MCF 10A (cell line): ENCODE data around the gene ITGA3. TPM values are rescaled to one million over a fixed set of nuclear protein-coding genes. Genes with fewer than 3 reads are reported as not detected.

Experiments used
- BruUV-seq: library from RNA; stranded (reverse); fragments of 400-500 nt; replicated peaks from 2 replicates; lab custom pipeline; 2021; lab: Mats Ljungman, UMichigan
- CTCF ChIA-PET: fragments of 300-600 bp; sonication (Branson Sonifier 250); formaldehyde crosslinking; extraction: SDS; loops from one replicate; lab custom pipeline; 2021; ENCODE audit warnings: antibody characterized with exemption, inconsistent platforms; lab: Yijun Ruan, JAX
- POLR2A ChIA-PET: fragments of 300-600, 350-650 bp; sonication (Branson Sonifier 250); formaldehyde crosslinking; extraction: SDS; loops from one replicate; lab custom pipeline; 2020; ENCODE audit warnings: antibody characterized with exemption, inconsistent platforms; lab: Yijun Ruan, JAX
- DNase-seq: peaks from one replicate; pipeline ENCODE4 v3.0.0-alpha.2; 2018; ENCODE audit not compliant: unreplicated experiment
- H3K27ac Mint-ChIP-seq: one replicate; pipeline ENCODE4 v1.8.0; 2022; ENCODE audit warnings: mild to moderate bottlenecking, low read depth, mixed read lengths; ENCODE audit not compliant: unreplicated experiment
- H3K27me3 Mint-ChIP-seq: one replicate; pipeline ENCODE4 v1.8.0; 2022; ENCODE audit warnings: mixed read lengths; ENCODE audit not compliant: insufficient read depth, unreplicated experiment
- H3K36me3 Mint-ChIP-seq: one replicate; pipeline ENCODE4 v1.8.0; 2022; ENCODE audit warnings: mild to moderate bottlenecking, moderate library complexity, mixed read lengths; ENCODE audit not compliant: insufficient read depth, unreplicated experiment
- H3K4me1 Mint-ChIP-seq: one replicate; pipeline ENCODE4 v1.8.0; 2022; ENCODE audit warnings: mixed read lengths; ENCODE audit not compliant: insufficient read depth, unreplicated experiment
- H3K4me3 Mint-ChIP-seq: one replicate; pipeline ENCODE4 v1.8.0; 2022; ENCODE audit warnings: mild to moderate bottlenecking, moderate library complexity, mixed read lengths; ENCODE audit not compliant: unreplicated experiment
- H3K9me3 Mint-ChIP-seq: one replicate; pipeline ENCODE4 v1.8.0; 2022; ENCODE audit warnings: mixed read lengths; ENCODE audit not compliant: unreplicated experiment
- CTCF ChIP-seq: fragments of 200-600 bp; IDR thresholded peaks from one replicate; pipeline ENCODE4 v1.8.0; 2022; ENCODE audit warnings: antibody characterized with exemption, mild to moderate bottlenecking; ENCODE audit not compliant: unreplicated experiment
- intact Hi-C: fragments of 100-400 bp; cut with micrococcal nuclease; formaldehyde crosslinking; loops from 2 replicates; pipeline ENCODE4 v1.14.1; 2022
- total RNA-seq: library from RNA; stranded (reverse); gene quantifications from 2 replicates; pipeline ENCODE4 v1.2.3, GENCODE V29; 2022

The ITGA3 gene
- total RNA-seq, 1 experiment from 2014 or later, result 588 TPM

- DNase-seq, result no peak
- TF ChIP-seq CTCF, result no peak
- intact Hi-C loops, result no loop called here
- Mint-ChIP-seq H3K27ac (no peak overlapping the region), H3K4me3 (no peak overlapping the region), H3K9me3 (no peaks in the 10 kb centered on the region), H3K4me1 (peaks cover 23% of the 10 kb centered on the region), H3K27me3 (no peaks in the 10 kb centered on the region), H3K36me3 (peaks cover 11% of the 10 kb centered on the region)
- ChIA-PET CTCF (interaction anchor here (0.6 to 6.3 kb wide), 5 partner anchors 11 to 111 kb away, joined by 3 to 44 read pairs (median 4); partner anchors contain the start of gene PDK2), POLR2A (interaction anchor here (3.4 kb wide), 1 partner anchor 39 kb away, joined by 14 read pairs; the partner anchor contains the start of gene PPP1R9B)
- BruUV-seq, result no TSS peak
These were observed 53.9 kb downstream of the ITGA3 start for GRCh38 chr17:50109785-50110184.

DNA sequence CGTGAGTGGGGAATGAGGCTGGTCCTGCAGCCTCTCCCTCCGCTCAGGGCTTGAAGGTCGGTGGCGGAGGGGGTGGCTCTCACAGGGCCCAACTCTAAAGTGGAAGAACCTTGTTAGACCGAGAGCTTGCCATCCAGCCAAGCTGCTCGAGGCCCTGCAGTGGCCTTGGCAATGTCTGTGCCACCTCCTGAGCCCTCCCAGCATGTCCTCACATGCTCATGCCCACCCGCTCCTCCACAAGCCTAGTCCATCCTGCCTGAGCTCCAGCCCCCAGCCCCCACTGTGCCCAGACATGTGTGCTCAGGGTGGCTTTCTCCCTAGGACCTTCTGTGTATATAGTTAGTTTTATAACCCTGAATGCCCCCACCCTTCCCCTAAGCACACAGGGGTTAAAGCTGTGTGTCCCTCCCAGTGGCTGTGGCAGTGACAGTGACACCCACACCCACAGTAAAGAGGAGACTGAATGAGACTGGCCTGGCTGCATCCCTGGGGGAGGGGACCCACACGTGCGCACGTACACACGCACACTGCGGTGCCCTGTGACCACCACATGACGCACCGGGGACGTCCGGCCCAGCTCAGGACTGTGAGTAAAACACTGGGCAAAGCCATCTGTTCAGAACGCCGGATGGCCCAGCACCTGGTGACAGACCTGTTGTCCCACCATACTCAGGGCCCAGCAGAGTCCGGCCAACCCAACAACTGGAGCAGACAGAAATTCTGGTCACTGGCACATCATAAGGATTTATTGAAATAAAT is 54.9 kb downstream of the ITGA3 start:
- DNase-seq, result no peak
- no peak overlapping the region for H3K4me3 Mint-ChIP-seq
- intact Hi-C loops, result no loop called here
- CTCF ChIA-PET, result interaction anchor here (0.5 to 6.3 kb wide), 2 partner anchors 18 to 90 kb away, joined by 3 to 44 read pairs; partner anchors contain the start of gene PDK2
- no peaks in the 10 kb centered on the region for H3K27me3 Mint-ChIP-seq
- POLR2A ChIA-PET, result interaction anchor here (0.7 kb wide), 1 partner anchor 9 kb away, joined by 3 read pairs; no protein-coding TSS in a partner anchor
- H3K27ac Mint-ChIP-seq, result no peak overlapping the region
- no peaks in the 10 kb centered on the region for H3K9me3 Mint-ChIP-seq
- no TSS peak for BruUV-seq
- TF ChIP-seq CTCF, result no peak
- peaks cover 23% of the 10 kb centered on the region for H3K4me1 Mint-ChIP-seq
- peaks cover 10% of the 10 kb centered on the region for H3K36me3 Mint-ChIP-seq

GRCh38 chr17:50111673-50112655 is 56.1 kb downstream of the ITGA3 start:
- intact Hi-C loops, result no loop called here
- DNase-seq, result no peak
- CTCF ChIA-PET, result interaction anchor here (0.6 to 1.4 kb wide), 2 partner anchors 17 to 59 kb away, joined by 4 to 7 read pairs; partner anchors contain the start of gene PDK2
- POLR2A ChIA-PET, result interaction anchor here (1.1 kb wide), 1 partner anchor 13 kb away, joined by 3 read pairs; no protein-coding TSS in a partner anchor
- BruUV-seq, result no TSS peak
- TF ChIP-seq CTCF, result no peak
- Mint-ChIP-seq H3K4me1 (peaks cover 20% of the 10 kb centered on the region), H3K4me3 (no peak overlapping the region), H3K27ac (no peak overlapping the region), H3K27me3 (no peaks in the 10 kb centered on the region), H3K9me3 (no peaks in the 10 kb centered on the region), H3K36me3 (peaks cover 10% of the 10 kb centered on the region)
